C1 segment of cervical spinal cord (tissue), 14 donors: ENCODE measurements around the gene OXTR.

ENCODE experiments used
- DNase-seq, 14 donors: peaks; one replicate each; lab custom pipeline; 2025; lab: John Stamatoyannopoulos, UW

The OXTR gene

GRCh38 chr3:8769088-8769822 lies at the start of gene OXTR:
OXTR (minus strand) TSS chr3:8769613; CDS start chr3:8768187, 1,426 bp downstream.
- DNase-seq: peak in 10 of 14 donors; percentile 16 to 81 (median 50)

GRCh38 chr3:8817486-8817885 lies 48.1 kb upstream of the OXTR start:
- DNase-seq: no peak

DNA sequence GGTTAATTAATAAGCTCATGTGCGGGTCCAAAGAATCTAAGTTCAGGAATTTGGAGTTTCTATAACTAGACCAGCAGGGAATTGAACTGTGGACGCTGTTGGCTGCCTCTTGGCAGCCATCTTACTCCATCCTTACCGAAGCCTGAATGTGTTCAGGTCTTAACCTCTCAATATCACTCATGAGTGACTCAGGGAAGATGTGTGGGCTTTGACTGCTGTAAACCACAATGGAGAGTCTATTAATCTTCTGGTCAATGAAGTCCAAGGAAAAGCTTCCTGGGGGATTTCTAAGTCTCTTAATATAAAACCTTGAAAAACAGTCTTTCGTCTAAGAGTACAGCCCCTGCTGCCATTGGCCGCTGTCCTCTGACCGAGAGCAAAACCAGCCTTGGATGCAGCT lies 46.7 kb upstream of the OXTR start:
- no peak for DNase-seq

DNA sequence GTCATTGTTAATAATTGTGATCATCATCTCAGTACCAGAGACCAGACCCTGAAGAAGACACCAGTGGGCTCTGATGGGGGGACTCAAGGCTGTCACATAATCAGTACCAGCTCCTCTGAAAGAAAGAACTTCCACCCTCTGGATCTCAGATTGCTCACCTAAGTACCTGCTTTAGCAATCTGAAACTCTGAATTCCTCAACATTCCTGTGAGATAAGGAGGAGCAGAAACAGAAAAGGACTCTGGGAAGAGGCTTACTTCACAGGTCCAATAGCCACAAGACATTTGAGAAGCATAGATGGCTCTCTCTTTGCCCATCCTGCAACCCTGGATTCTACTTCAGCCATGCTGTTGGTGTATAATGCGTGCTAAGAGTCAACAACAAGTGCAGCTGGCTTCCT lies 44.0 kb upstream of the OXTR start:
- DNase-seq: no peak

DNA sequence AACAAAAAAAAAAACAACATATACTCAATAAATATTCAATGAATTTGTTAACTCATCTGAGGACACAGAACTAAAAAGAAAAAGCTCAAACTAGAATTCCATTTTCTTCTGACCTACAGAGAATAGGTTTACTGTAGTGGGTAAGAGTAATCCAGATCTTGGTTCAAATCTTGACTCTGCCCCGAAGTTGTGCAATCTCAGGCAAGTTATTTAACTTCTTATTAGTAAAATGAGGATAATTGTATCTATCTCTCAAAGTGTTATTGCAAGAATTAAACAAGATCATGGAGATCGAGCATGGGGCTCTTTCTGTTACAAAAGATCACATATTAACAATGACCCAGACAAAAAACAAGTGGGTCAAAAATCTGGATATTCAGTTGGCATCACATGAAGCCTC lies 41.1 kb upstream of the OXTR start:
- no peak for DNase-seq

DNA sequence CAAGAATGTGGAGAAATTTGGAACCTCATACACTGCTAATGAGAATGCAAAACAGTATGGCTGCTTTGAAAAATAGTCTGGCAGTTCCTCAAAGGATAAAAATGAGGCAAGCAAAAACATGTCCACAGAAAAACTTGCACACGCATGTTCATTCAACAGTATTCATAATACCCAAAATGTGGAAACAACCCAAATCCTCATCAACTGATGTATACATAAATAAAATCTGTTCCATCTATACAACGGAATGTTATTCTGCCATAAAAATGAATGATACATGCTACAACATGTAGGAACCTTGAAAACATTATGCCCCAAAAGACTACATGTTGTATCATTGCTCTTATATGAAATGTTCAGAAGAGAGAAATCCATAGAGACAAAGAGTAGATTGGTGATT lies 36.4 kb upstream of the OXTR start:
- no peak for DNase-seq

DNA sequence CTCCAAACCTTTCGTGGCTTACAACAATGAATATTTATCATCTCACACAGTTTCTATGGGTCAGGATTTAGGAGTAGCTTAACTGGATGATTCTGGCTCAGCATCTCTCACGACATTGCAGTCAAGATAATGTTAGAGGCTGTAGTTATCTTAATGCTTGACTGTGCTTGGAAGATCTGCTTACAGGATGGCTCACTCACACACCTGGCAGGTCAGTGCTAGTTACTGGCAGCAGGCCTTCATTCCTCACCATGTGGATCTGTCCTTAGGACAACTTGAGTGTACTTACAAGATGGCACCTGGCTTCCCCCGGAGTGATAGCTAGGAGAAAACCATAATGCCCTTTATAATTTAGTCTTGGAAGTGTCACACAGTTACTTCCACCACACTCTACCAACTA lies 32.8 kb upstream of the OXTR start:
- DNase-seq: no peak

- DNase-seq: no peak
Observed at GRCh38 chr3:8800016-8800415, 30.6 kb upstream of the OXTR start.

GRCh38 chr3:8794247-8794646 lies 24.8 kb upstream of the OXTR start:
- DNase-seq: no peak

DNA sequence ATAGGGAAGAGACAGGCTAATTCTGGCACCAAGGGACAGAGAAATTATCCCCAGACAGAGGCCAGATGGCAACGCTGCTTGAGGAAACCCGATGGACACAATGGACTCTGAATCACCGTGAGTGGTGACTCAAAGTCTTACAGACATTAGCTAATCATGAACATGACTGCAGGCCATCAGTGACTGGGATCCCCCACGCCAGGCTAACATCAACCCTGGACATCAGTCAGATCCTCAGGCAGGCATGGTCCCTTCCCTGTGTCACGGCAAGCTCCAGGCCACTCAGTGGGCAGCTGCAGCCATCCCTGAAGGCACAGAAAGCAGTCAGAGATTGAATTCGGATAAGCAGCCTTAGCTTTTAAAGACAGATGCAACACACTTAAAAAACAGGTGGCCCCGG lies 23.8 kb upstream of the OXTR start:
- DNase-seq: peak in 1 of 14 donors; percentile 3

GRCh38 chr3:8790529-8790928 lies 21.1 kb upstream of the OXTR start:
- no peak for DNase-seq

DNA sequence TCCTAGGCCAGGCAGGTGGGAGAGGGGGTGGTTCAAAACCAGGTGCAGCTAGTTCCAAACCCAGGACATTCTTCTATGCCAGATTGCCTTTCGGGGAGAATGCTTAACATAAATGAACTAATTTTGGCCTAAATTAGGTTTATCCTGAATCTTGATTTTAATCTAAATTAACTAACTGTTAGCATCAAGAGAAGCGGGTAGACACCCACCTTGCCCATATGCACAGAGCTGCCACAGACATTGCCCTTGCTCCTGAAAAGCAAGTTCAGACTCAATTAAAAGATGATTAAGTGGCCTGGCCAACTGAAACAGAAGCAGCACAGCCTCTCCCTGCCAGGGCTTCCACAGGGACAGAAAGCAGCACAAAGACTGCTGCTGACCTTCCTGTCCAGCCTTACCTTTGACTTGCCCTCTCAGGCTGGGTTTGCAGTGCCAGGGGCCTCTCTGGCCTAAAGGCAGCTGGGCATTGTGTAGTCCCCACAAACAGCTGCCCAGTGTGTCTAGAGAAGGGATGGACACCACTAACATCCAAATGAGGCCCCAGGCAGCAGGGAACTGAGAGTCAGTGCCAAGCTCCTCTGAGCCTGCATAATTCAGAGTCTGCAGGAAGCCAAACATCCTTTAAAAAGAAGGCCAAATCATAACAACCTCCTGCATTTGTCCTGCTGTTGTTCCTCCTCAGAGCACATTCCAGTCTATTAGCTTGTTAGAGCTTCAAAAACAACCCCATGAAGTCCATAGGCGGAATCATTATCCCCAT lies 15.4 kb upstream of the OXTR start:
- peak in 5 of 14 donors; percentile 10 to 35 (median 23) for DNase-seq

DNA sequence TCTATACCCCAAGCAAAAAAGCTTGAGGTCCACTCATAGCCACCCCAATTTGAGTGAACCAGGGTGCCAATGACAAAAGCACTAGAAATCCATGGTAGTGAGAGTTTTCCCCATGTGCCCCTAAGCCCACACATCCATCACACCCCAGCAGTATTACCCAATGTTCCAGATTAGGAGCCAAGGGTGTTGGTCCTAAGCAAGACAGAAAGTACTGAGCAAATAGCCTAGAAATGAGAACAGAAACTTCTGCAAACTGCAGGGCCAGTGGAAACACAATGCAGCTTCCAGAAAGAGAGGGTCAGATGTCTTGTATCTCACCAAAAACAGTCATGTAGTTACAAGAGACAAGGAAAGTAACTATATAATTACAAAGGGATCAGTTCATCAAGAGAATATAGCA lies 10.9 kb upstream of the OXTR start:
- DNase-seq: no peak

- no peak for DNase-seq
Observed at GRCh38 chr3:8778475-8778874, 9.1 kb upstream of the OXTR start.

DNA sequence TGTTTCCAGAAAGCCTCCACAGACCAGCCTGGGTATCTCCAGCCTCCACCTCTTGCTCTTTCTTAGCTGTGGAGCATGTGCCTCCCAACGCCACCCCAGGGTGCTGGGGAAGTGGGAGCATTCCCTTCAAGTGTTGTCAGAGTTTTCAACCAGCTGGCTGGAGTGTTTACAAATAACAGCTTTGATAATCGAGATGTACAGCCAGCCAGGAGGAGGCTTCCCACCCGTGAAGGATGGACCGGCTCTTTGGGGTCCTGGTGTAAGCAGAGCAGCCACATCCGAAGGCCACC lies 8.5 kb upstream of the OXTR start:
- DNase-seq: no peak

- no peak for DNase-seq
Observed at GRCh38 chr3:8777201-8777977, 8.0 kb upstream of the OXTR start.

GRCh38 chr3:8776406-8776805 lies 7.0 kb upstream of the OXTR start:
- DNase-seq: no peak

GRCh38 chr3:8775602-8776001 lies 6.2 kb upstream of the OXTR start:
- DNase-seq: no peak

DNA sequence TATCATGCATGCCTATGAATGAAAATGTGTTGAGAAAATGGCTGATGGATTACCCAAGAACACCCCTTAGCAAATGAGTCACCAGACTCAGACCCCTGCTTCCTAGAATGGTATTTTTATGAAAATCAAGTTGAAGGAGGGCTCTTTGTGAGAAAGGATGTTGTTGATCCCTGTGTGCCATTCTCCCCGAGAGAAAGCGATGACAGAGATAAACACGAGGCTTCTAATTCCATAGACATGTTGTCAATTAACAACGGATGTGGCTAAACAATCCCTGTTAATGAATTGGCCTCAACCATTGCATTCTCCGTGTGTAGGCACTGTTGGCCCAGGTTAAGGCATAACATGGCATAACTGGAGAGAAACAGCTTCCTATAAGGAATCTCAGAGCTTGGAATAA lies 5.8 kb upstream of the OXTR start:
- no peak for DNase-seq

DNA sequence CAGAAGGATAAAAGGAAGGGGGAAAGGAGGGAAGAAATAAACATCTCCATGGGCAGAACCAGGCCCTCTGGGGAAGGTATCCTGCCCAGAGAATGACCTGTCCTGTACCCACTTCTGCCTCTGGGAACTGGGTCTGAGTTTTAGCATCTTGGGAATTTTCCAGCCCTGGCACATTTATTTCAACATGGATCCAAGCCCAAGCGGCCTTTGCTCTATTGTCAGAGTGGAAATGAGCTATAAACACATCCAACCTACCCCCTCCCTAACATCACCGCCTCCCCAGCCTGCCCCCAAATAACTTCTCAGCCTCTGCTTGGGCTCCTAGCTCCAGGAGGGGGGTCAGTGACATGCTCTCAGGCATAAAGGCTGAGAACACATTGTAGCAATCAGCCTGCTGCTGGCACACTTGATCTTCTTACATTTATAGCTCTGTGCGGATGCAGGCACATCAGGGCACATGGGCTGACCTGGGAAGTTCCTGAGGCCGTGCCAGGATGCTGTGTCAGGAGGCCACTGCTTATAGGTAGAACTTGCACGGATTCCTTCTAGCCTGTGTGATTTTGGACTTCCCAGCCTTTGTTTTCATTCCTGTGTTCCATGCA lies 4.6 kb upstream of the OXTR start:
- DNase-seq: peak in 7 of 14 donors; percentile 9 to 46 (median 11)

DNA sequence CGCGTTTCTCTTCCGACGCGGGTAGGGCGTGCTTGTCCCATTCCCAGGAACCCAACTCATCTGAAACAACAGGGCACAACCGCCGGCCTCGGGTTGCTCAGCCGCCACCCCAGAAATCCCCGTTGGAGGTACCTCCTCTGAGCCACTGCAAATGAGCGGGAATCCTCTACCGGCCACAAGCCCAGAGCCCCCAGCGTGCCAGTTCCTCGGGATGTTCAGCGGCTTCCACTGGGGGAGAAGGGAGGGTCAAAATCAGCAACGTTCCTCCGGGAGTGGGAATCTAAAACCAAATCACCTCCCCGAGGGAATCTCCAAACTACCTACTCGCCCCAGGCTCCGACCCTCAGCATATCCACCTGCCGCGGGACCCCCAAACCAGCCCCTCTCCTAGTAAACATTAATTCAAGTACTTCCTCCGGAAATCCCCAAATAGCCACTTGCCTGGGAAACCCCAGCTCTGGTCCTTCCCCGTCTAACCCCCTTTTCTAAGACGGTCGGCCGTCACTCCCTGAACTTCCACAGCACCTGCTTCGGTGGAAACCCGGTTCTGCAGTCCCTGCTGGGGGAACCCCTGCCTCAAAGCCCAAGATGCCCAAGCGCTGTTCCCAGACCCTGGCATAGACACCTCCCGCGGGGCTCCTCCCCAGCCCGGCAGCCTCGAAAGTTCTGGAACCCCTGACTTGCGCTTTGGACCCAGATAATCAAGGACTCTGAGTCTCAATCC lies 887 bp downstream of the OXTR start:
- no peak for DNase-seq
